K562 (cell line): ENCODE measurements around the gene FYB1. TPM values are rescaled to one million over a fixed set of nuclear protein-coding genes. Genes with fewer than 3 reads are reported as not detected.

Source experiments
- CUX1 ChIP-seq: fragments of 200-800 bp; sonication (Bioruptor generic); IDR thresholded peaks from 2 replicates; pipeline ENCODE4 v1.6.1; 2016; ENCODE audit warnings: missing genetic modification characterization, missing compliant biosample characterization
- ERF ChIP-seq: fragments of 450-650 bp; formaldehyde crosslinking; IDR thresholded peaks from 2 replicates; pipeline ENCODE4 v1.4.0; 2020; ENCODE audit warnings: mild to moderate bottlenecking, mixed read lengths
- ESRRA ChIP-seq: fragments of 450-650 bp; IDR thresholded peaks from 2 replicates; pipeline ENCODE4 v1.6.1; 2014; ENCODE audit warnings: low read depth, mild to moderate bottlenecking, moderate library complexity, borderline replicate concordance
- HIVEP1 ChIP-seq: fragments of 250-450 bp; sonication (Bioruptor Pico); IDR thresholded peaks from 2 replicates; pipeline ENCODE4 v1.4.0; 2020; ENCODE audit warnings: mild to moderate bottlenecking
- THRA ChIP-seq: fragments of 450-650 bp; IDR thresholded peaks from 2 replicates; pipeline ENCODE4 v1.6.1; 2017; ENCODE audit warnings: mild to moderate bottlenecking, moderate library complexity
- TRIM24 ChIP-seq, 2 experiments: fragments of 450-650 bp; IDR thresholded peaks; 2 replicates each; pipeline ENCODE4 v1.6.1; 2016
- XRCC3 ChIP-seq: fragments of 450-650 bp; IDR thresholded peaks from 2 replicates; pipeline ENCODE4 v1.6.1; 2017; ENCODE audit warnings: mild to moderate bottlenecking, moderate library complexity
- ZEB2 ChIP-seq: fragments of 450-650 bp; IDR thresholded peaks from 2 replicates; pipeline ENCODE4 v1.6.1; 2016
- ZNF318 ChIP-seq, 2 experiments: fragments of 450-650 bp; IDR thresholded peaks; 2 replicates each; pipeline ENCODE4 v1.6.1; 2016; ENCODE audit warnings: mild to moderate bottlenecking in 2 of 2, borderline replicate concordance in 1 of 2, low read depth in 1 of 2, moderate library complexity in 1 of 2
- polyA plus RNA-seq, 8 experiments: library from polyadenylated mRNA; depleted of rRNA in 4 of 8; stranded (reverse) in 5 of 8; unstranded in 3 of 8; fragments of >200 nt; fragmentation: Nextera tagmentation in 2 of 8; fragmentation: Illumina TruSeq in 1 of 8; extraction: Ambion mirVana in 2 of 8; extraction: Trizol in 1 of 8; gene quantifications; 2 replicates each; pipeline versions ENCODE4 v1.2.1 to v1.2.3, GENCODE V29; 2011 to 2014; ENCODE audit warnings: inconsistent platforms in 1 of 8, missing spikeins in 1 of 8
- total RNA-seq, 7 experiments: library from RNA; depleted of rRNA in 6 of 7; stranded (reverse); fragments of >200 nt in 6 of 7; fragmentation: Illumina TruSeq in 2 of 7; extraction: Trizol in 2 of 7; gene quantifications; 2 replicates each; pipeline versions ENCODE4 v1.2.1 to v1.2.3, GENCODE V29; 2011 to 2021; ENCODE audit warnings: low replicate concordance in 1 of 7

The FYB1 gene
- total and polyA plus RNA-seq, 9 of the 15 experiments (the other 6 are each of a cell fraction or from before 2014, with no cell fraction given) = 4.7 to 31.5 (median 9.7) TPM

GRCh38 chr5:39194466-39195136 lies 24.8 kb downstream of the FYB1 start (continued):
- TF ChIP-seq CUX1 (CRISPR knock-in tag) = peak; percentile 68; the same call in 1 of the 2 replicates
- peak; percentile 64; the same call in 1 of the 2 replicates for TF ChIP-seq ERF (CRISPR knock-in tag)
- no peak for TF ChIP-seq ZNF318 (IDR thresholded peaks at IDR 0.05; ENCODE audit: borderline replicate concordance in 1 of 2, low read depth in 1 of 2)
- TF ChIP-seq ESRRA = peak; percentile 39; the same call in 1 of the 2 replicates
- no peak for TF ChIP-seq XRCC3
- TF ChIP-seq HIVEP1 = no peak
- TF ChIP-seq TRIM24 (IDR thresholded peaks at IDR 0.05) = peak; percentile 88 to 89
- TF ChIP-seq ZEB2 = peak; percentile 95
- TF ChIP-seq THRA = no peak; the same call in 1 of the 2 replicates
